Cerebellar nuclear complex (tissue), 1 donor: ENCODE measurements around the gene PPP1CA.
"Not testable (repeated sequence)": the region's sequence is repeated elsewhere in the genome, so short reads cannot be mapped to it uniquely, and the experiment has no call there.

Experiments
- DNase-seq, 2 experiments: peaks; one replicate each; lab custom pipeline; 2025; lab: John Stamatoyannopoulos, UW

PPP1CA gene

GRCh38 chr11:67417425-67417824 lies 15.8 kb upstream of the PPP1CA start:
- DNase-seq: no peak

- DNase-seq: no peak
Observed at GRCh38 chr11:67416416-67417335, 15.0 kb upstream of the PPP1CA start.

DNA sequence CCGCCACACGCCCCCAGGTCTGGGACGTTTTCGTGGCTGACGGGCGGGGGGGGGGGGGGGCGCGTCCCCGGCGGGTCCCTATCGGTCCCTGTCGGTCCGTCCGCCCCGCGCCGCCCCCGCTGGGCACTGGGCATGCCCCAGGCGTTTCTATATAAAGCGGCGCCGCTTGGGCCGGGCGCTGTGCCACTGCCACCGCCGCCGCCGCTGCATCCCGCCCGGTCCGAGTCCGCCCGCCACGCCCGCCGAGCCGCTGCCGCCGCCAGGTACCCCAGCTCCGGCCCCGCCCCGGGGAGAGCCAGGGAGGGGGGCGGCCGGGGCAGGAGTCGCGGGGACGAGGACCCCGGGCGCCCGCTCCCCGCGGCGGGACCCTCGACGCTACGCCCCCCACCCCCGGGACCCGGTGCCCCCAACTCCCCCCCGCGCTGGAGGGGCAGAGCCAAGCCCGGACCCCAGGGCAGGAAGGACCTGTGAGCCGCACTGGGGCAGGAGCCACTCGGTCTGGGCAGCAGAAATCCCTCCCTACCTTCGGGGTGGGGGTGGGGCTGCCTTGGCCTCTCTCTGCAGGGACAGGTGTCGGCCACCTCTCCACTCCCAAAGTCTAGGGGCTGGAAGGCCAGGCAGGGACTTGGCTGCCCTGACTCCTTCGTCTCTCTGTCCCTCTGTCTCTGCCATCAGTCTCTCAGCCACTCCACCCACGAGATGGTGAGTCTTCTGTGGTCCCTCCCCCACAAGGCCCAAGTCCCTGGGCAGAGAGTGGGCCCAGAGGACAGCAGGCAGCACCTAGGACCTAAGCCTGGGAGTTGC lies 14.0 kb upstream of the PPP1CA start, which contains the start of gene CARNS1:
Gene CARNS1 (plus strand): TSS at position 178 of the 804 bp plus-strand sequence. CDS start 522 bp downstream, at position 700.
- no peak for DNase-seq

DNA sequence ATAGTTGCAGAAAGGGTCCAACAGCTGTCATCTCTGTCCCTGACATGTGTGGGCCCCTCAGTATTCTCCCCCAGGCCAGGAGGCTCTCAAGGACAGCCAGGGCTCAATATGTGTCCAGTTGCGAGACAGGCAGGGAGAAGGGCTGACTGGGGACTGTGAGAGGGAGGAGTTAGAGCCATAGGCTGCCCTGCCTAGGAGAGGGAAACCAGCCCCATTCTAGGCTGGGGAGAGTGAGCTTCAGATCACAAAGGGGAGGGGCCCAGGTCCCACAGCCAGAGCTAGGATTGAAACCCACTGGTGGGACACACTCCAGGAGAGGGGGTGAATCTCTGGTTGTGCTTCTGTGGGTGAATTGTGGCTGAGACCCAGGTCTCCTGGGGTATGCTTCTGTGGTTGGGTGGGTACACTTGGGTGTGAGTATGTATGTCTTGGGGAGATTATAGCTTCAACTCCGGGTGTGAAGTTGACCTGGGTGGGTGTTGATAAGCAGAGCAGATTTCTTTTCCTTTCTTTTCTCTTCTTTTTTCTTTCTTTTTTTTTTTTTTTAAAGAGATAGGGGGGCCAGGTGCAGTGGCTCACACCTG lies 11.7 kb upstream of the PPP1CA start:
- DNase-seq: no peak

GRCh38 chr11:67412495-67413179 lies 11.0 kb upstream of the PPP1CA start:
- DNase-seq: no peak

- no peak for DNase-seq
Observed at GRCh38 chr11:67411785-67412152, 10.1 kb upstream of the PPP1CA start.

GRCh38 chr11:67410984-67411784 lies 9.5 kb upstream of the PPP1CA start:
- DNase-seq: no peak

- no peak for DNase-seq
Observed at GRCh38 chr11:67410369-67410831, 8.7 kb upstream of the PPP1CA start.

DNA sequence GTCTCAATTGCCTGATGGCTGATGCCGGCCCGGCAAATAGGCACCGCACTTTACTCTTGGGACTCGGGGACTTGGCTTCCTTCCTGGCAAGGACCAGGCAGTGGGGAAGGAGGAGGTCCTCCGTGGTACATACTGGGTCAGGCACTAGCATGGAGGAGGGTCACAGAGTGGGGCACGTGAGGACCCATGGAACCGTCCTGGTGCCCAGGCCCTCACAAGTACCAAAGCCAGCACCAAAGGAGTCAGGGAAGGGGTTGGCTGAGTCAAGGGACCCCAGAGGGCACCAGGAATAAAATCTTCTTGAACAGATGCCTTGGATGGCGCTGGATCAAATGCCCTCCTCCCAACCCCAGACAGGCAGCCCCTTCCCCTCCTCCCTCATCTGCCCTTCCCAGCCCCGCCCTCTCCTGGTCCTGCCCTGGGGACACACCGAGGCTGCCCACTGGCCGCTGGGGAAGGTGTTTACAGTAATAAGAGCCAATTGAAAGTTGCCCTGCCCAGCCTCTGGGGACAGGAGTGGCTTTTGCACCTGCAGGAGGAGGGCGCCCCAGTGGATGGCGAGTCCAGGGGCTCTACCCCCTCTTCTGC lies 8.2 kb upstream of the PPP1CA start:
- no peak for DNase-seq

GRCh38 chr11:67409261-67409666 lies 7.6 kb upstream of the PPP1CA start:
- no peak for DNase-seq

- DNase-seq: no peak
Observed at GRCh38 chr11:67408437-67409200, 7.0 kb upstream of the PPP1CA start.

DNA sequence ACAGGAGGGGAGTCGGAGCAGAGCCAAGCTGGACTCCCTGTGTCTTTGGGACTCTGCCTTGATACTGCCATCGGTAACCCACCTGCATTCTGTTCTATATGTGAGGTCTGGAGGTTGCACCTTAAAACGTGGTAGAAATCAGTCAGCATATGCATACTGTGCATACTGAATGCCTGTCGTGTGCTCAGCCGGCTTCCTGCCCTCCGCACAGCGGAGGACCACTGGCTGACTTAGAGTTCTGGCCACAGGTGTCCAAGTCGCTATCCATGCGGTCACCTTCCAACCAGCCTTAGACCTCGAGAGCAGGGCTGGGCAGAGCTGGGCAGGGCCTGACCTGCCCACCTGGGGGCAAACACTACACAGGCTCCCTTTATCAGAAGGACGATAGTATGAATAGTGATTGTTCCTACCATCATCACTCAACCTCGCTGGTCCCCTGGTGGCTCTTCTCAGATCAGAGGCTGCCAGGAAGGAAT lies 6.1 kb upstream of the PPP1CA start:
- DNase-seq: no peak

DNA sequence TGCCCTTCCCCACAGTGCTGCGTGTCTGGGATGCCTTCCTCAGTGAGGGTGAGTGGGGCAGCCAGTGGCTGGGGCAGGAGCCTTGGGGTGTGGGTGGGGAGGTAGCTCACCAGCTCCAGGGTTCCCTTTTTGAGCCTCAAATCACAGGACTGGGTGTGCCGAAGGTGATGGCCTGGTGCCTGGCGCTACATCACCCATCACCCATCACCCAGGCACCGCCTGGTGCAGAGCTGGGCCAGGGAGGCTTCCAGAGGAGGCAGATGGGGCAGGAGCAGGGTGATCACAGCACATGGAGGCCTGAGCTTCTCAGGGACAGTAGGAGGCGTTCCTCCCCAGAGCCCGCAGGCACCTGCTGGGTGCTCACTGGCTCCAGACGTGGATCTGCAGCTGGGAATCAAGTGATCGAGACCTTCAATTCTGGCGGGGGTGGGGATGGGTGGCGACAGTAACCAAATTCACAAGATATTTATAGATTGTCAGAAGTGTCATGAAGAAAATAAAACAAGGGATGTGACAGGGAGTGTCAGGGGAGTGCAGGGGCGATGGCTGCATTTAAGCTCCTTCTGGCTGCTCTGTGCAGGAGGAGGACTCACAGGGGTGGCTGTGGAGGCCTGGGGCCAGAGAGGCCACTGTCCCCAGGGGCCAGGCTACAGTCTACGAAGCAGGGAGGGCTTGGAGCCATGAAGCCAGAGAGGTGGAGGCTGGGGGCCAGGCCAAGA lies 5.5 kb upstream of the PPP1CA start:
- no peak for DNase-seq

DNA sequence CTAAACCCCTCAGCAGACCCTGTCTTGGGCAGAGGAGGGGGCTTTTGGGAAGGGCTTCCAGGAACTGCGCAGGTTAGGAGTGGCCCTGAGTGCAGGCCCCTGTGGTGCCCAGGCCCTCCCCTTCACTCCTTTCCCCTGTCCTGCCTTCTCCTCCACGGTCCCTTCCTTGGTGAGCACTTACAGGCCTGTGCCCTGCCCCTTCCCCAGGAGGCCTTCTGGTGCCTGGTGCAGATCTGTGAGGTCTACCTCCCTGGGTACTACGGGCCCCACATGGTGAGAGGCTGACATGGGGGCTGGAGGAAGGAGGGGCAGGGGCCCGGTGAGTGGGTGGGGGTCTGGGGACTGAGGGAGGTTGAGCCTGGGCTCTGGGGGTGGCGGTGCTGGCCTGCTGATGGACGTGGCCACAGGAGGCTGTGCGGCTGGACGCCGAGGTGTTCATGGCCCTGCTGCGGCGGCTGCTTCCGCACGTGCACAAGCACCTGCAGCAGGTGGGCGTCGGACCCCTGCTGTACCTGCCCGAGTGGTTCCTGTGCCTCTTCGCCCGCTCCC lies 4.8 kb upstream of the PPP1CA start:
- DNase-seq: no peak

GRCh38 chr11:67405688-67406339 lies 4.2 kb upstream of the PPP1CA start:
- no peak for DNase-seq

DNA sequence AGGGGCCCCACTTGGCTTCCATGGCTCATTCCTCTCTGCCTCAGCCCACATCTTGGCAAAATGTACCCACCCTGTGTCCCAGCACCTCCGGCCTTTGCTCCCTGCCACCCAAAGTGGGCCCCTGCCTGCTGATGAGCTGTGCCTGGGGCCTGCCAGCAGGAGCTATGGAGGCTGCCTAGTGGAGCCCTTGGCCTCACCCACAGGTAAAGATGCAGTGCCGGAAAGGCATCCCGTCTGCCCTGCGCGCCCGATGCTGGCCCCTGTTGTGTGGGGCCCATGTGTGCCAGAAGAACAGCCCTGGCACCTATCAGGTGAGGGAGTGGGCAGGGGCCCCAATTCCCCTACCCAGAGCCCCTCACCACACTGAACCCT lies 3.5 kb upstream of the PPP1CA start:
- no peak for DNase-seq

DNA sequence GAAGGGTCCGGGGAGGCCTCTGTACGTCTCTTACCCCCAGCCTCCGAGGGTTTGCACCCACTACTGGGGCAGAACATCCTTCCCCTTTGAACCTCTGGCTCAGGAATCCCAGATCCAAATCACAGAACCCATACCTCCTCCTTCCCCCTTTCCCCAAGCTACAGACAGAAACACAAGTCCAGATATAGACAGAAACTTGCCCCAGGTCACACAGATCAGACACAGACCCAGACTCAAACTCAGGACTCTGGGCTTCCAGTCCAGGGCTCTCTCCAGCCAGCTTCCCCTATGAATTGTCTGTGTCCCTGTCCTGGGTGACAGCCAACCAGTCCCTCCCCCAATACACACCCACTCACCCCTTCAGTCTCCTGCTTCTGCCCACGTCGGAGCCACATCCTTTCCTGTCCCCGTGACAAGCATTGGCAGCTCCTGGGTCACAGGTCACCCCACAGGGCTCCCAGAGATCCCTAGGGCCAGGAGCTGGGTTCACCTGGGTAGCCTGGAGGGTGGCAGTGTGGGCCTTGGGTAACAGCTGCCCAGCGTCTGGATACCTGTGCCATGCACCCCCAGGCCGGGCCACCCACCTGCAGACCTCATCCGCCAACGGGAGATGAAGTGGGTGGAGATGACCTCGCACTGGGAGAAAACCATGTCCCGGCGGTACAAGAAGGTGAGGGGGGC lies 3.0 kb upstream of the PPP1CA start:
- no peak for DNase-seq

- not testable (repeated sequence) for DNase-seq
Observed at GRCh38 chr11:67403085-67403484, 1.4 kb upstream of the PPP1CA start.
